ENCODE measurements around the gene MRI1. TPM values are rescaled to one million over a fixed set of nuclear protein-coding genes. Genes with fewer than 3 reads are reported as not detected.
"Not testable (repeated sequence)": the region's sequence is repeated elsewhere in the genome, so short reads cannot be mapped to it uniquely, and the experiment has no call there.

The MRI1 gene
- total and polyA plus RNA-seq, 2 donors (not counting 1 experiment from before 2014, with no cell fraction given) = 75.5 to 118 TPM

DNA sequence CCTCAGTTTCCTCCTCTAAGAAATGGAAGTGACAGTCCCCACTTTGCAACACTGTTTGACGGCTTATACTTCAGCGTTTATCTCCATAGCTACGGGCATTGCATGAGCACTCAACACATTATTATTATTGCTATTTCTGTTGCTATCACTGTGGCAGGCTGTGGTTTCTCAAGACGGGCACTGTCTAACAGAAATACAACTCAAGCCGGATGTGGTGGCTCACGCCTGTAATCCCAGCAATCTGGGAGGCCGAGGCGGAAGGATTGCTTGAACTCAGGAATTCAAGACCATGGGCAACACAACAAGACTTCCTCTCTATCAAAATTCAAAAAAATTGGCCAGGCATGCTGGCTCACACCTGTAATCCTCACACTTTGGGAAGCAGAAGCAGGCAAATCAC is 26.0 kb downstream of the MRI1 start:
- CTCF ChIA-PET = interaction anchor here (0.6 to 9.6 kb wide), 2 partner anchors 24 to 71 kb away, joined by 3 to 250 read pairs; no protein-coding TSS in a partner anchor
- DNase-seq = peak; percentile 33
- H3K9me3 Mint-ChIP-seq (ENCODE audit: insufficient read depth) = no peaks in the 10 kb centered on the region
- Histone ChIP-seq H4K20me1 (ENCODE audit: control insufficient read depth, insufficient read depth, low read length, poor library complexity, severe bottlenecking) (no peaks in the 10 kb centered on the region), H3K27me3 (replicated peaks in 1 of 4; ENCODE audit: control extremely low read depth in 1 of 4, control insufficient read depth in 3 of 4, insufficient read depth in 4 of 4, low read length in 3 of 4) (no peaks in the 10 kb centered on the region), H3K4me2 (replicated peaks; ENCODE audit: low read depth, low read length, poor library complexity, severe bottlenecking) (no peak overlapping the region), H2AFZ (ENCODE audit: insufficient read depth, low read depth, low read length, poor library complexity, severe bottlenecking) (no peak overlapping the region), H3K9ac (ENCODE audit: low read length) (no peak overlapping the region), H3K4me3 (ENCODE audit: control extremely low read depth in 1 of 5, extremely low read depth in 1 of 5, insufficient read depth in 1 of 5, low read depth in 2 of 5, low read length in 4 of 5) (no peak overlapping the region), H3K79me2 (ENCODE audit: control insufficient read depth, insufficient read depth, low read length) (no peaks in the 10 kb centered on the region), H3K9me3 (ENCODE audit: control extremely low read depth in 1 of 3, control insufficient read depth in 2 of 3, insufficient read depth in 1 of 3, low read length in 2 of 3) (peaks cover 0 to 4% (median 0%) of the 10 kb centered on the region in 3 donors), H3K4me1 (ENCODE audit: control insufficient read depth in 2 of 2, insufficient read depth in 2 of 2, low read length in 2 of 2) (peaks cover 29 to 44% of the 10 kb centered on the region in 2 donors), H3K27ac (ENCODE audit: low read length in 2 of 2) (no peak overlapping the region), H3K36me3 (replicated peaks in 1 of 2; ENCODE audit: control extremely low read depth in 1 of 2, control insufficient read depth in 1 of 2, extremely low read depth in 1 of 2, insufficient read depth in 2 of 2, low read length in 1 of 2) (no peaks in the 10 kb centered on the region)
- peaks cover 34% of the 10 kb centered on the region for H3K4me1 Mint-ChIP-seq
- intact Hi-C loops (cut with micrococcal nuclease) = no loop called here
- H3K27me3 Mint-ChIP-seq = no peaks in the 10 kb centered on the region
- 53% methylated on average over 7 of the region's 8 CpGs for WGBS (ENCODE audit: insufficient coverage)
- no peak for ATAC-seq (ENCODE audit: low read depth)
- POLR2A ChIA-PET = interaction anchor here (0.6 to 0.7 kb wide), 2 partner anchors 47 to 126 kb away, joined by 3 to 6 read pairs; no protein-coding TSS in a partner anchor
- TF ChIP-seq CTCF (IDR thresholded peaks at IDR 0.05) (no peak), EZH2 (IDR thresholded peaks at IDR 0.05; ENCODE audit: borderline replicate concordance, insufficient read depth, low read depth, low read length, poor library complexity, severe bottlenecking) (no peak)
- H3K4me3 Mint-ChIP-seq = peak overlapping the region; percentile 26
- H3K27ac Mint-ChIP-seq = peak overlapping the region; percentile 78

DNA sequence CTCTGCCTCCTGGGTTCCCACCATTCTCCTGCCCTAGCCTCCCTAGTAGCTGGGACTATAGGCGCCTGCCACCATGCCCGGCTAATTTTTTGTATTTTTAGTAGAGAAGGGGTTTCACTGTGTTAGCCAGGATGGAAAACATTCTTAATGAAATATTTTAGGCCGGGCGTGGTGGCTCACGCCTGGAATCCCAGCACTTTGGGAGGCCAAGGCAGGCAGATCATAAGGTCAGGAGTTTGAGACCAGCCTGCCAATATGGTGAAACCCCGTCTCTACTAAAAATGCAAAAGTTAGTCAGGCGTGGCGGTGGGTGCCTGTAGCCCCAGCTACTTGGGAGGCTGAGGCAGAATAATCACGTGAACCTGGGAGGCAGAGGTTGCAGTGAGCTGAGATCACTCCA is 29.0 kb downstream of the MRI1 start:
- not testable (repeated sequence) for H3K4me2 ChIP-seq (replicated peaks; ENCODE audit: low read depth, low read length, poor library complexity, severe bottlenecking)

More for the DNA sequence above, 29.0 kb downstream of the MRI1 start:
- H3K36me3 ChIP-seq (replicated peaks in 1 of 2; ENCODE audit: control extremely low read depth in 1 of 2, control insufficient read depth in 1 of 2, extremely low read depth in 1 of 2, insufficient read depth in 2 of 2, low read length in 1 of 2); ATAC-seq (ENCODE audit: low read depth); H3K27ac Mint-ChIP-seq; H3K4me3 Mint-ChIP-seq; H2AFZ ChIP-seq (ENCODE audit: insufficient read depth, low read depth, low read length, poor library complexity, severe bottlenecking); H3K9me3 Mint-ChIP-seq (ENCODE audit: insufficient read depth); H3K4me3 ChIP-seq (ENCODE audit: control extremely low read depth in 1 of 5, extremely low read depth in 1 of 5, insufficient read depth in 1 of 5, low read depth in 2 of 5, low read length in 4 of 5); H3K27me3 ChIP-seq (replicated peaks in 1 of 4; ENCODE audit: control extremely low read depth in 1 of 4, control insufficient read depth in 3 of 4, insufficient read depth in 4 of 4, low read length in 3 of 4); H3K9me3 ChIP-seq (ENCODE audit: control extremely low read depth in 1 of 3, control insufficient read depth in 2 of 3, insufficient read depth in 1 of 3, low read length in 2 of 3); DNase-seq; H3K27me3 Mint-ChIP-seq; H3K9ac ChIP-seq (ENCODE audit: low read length); H3K27ac ChIP-seq (ENCODE audit: low read length in 2 of 2); H4K20me1 ChIP-seq (ENCODE audit: control insufficient read depth, insufficient read depth, low read length, poor library complexity, severe bottlenecking); intact Hi-C loops (cut with micrococcal nuclease): not testable (repeated sequence)
- H3K4me1 Mint-ChIP-seq = peaks cover 44% of the 10 kb centered on the region
- ChIA-PET CTCF (interaction anchor here (2.9 to 7.3 kb wide), 2 partner anchors 9 to 70 kb away, joined by 11 to 52 read pairs; no protein-coding TSS in a partner anchor), POLR2A (interaction anchor here (1.0 to 1.2 kb wide), 2 partner anchors 8 to 77 kb away, joined by 4 to 5 read pairs; no protein-coding TSS in a partner anchor)
- 92% methylated on average over 3 of the region's 9 CpGs for WGBS (ENCODE audit: insufficient coverage)
- peaks cover 30 to 42% of the 10 kb centered on the region in 2 donors for H3K4me1 ChIP-seq (ENCODE audit: control insufficient read depth in 2 of 2, insufficient read depth in 2 of 2, low read length in 2 of 2)
- H3K79me2 ChIP-seq (ENCODE audit: control insufficient read depth, insufficient read depth, low read length) = peaks cover 12% of the 10 kb centered on the region

Measured in B cell (primary cell).